H1 (cell line): Measurements from ENCODE around the gene CYP27B1. TPM values are rescaled to one million over a fixed set of nuclear protein-coding genes. Genes with fewer than 3 reads are reported as not detected.

Experiments used
- CTCF ChIA-PET: fragments of 300-600 bp; sonication (Branson Sonifier 250); formaldehyde crosslinking; loops from one replicate; lab custom pipeline; 2021; ENCODE audit not compliant: partially characterized antibody; lab: Charles Lee
- POLR2A ChIA-PET: fragments of 300-600 bp; sonication (Branson Sonifier 250); formaldehyde crosslinking; loops from one replicate; lab custom pipeline; 2021; ENCODE audit warnings: inconsistent platforms; ENCODE audit not compliant: partially characterized antibody; lab: Charles Lee
- DNase-seq, 2 experiments: peaks; one replicate each; pipeline versions ENCODE4 v3.0.0 to v3.0.0-alpha.2; 2010 to 2022; ENCODE audit warnings: low spot score in 2 of 2, low read depth in 1 of 2, mixed read lengths in 1 of 2
- FAIRE-seq: peaks from 2 replicates; lab custom pipeline; 2011; peaks lifted over from hg19 to GRCh38; lab: Jason Lieb, UNC
- H2AFZ ChIP-seq: 2 replicates; pipeline ENCODE4 v1.8.1; 2012; ENCODE audit warnings: low read length, inconsistent platforms
- H2AK5ac ChIP-seq: 2 replicates; pipeline ENCODE4 v1.6.1; 2013; ENCODE audit warnings: low read depth, low read length
- H2BK120ac ChIP-seq: replicated peaks from 2 replicates; pipeline ENCODE3; 2013; ENCODE audit warnings: low read depth, low read length, inconsistent platforms
- H2BK12ac ChIP-seq: 2 replicates; pipeline ENCODE4 v1.6.1; 2013; ENCODE audit warnings: low read depth, low read length
- H2BK15ac ChIP-seq: 2 replicates; pipeline ENCODE4 v1.6.1; 2013; ENCODE audit warnings: low read length
- H2BK20ac ChIP-seq: 2 replicates; pipeline ENCODE4 v1.6.1; 2013; ENCODE audit warnings: low read length
- H2BK5ac ChIP-seq: 2 replicates; pipeline ENCODE4 v1.6.1; 2013; ENCODE audit warnings: low read depth, low read length
- H3K14ac ChIP-seq: 2 replicates; pipeline ENCODE4 v1.6.1; 2013; ENCODE audit warnings: inconsistent platforms; ENCODE audit not compliant: insufficient read length
- H3K18ac ChIP-seq: 2 replicates; pipeline ENCODE4 v1.6.1; 2013; ENCODE audit warnings: low read length; ENCODE audit errors: extremely low read depth
- H3K23ac ChIP-seq: 2 replicates; pipeline ENCODE4 v1.6.1; 2013; ENCODE audit warnings: inconsistent platforms; ENCODE audit not compliant: insufficient read length
- H3K23me2 ChIP-seq: 2 replicates; pipeline ENCODE4 v1.6.1; 2013; ENCODE audit warnings: low read depth, low read length
- H3K27ac ChIP-seq: 2 replicates; pipeline ENCODE4 v1.6.1; 2011; ENCODE audit warnings: low read depth, low read length, inconsistent platforms
- H3K27me3 ChIP-seq, 4 experiments: replicated peaks in 1 of 4; 1 replicate in 1 of 4; 2 replicates in 3 of 4; pipeline versions ENCODE4 v1.6.1 to v1.8.1; 2011 to 2013; ENCODE audit warnings: low read length in 3 of 4, mild to moderate bottlenecking in 3 of 4, inconsistent platforms in 2 of 4, mixed read lengths in 2 of 4, moderate library complexity in 1 of 4; ENCODE audit not compliant: control insufficient read depth in 3 of 4, insufficient read depth in 3 of 4; ENCODE audit errors: extremely low read depth in 1 of 4
- H3K36me3 ChIP-seq, 4 experiments: 2 replicates each; pipeline versions ENCODE4 v1.6.1 to v1.8.1; 2011 to 2013; ENCODE audit warnings: mild to moderate bottlenecking in 4 of 4, low read length in 3 of 4, moderate library complexity in 2 of 4, control low read depth in 1 of 4, inconsistent platforms in 1 of 4; ENCODE audit not compliant: insufficient read depth in 4 of 4, control insufficient read depth in 2 of 4
- H3K4ac ChIP-seq: replicated peaks from 2 replicates; pipeline ENCODE3; 2013; ENCODE audit warnings: low read length, low read depth, mixed read lengths, inconsistent platforms; ENCODE audit not compliant: insufficient read length
- H3K4me1 ChIP-seq, 4 experiments: replicated peaks in 1 of 4; 1 replicate in 1 of 4; 2 replicates in 3 of 4; pipeline versions ENCODE4 v1.6.1 to v1.8.1; 2011 to 2013; ENCODE audit warnings: low read length in 3 of 4, inconsistent platforms in 2 of 4, mixed read lengths in 1 of 4; ENCODE audit not compliant: insufficient read depth in 4 of 4, control insufficient read depth in 3 of 4
- H3K4me2 ChIP-seq, 2 experiments: 2 replicates each; pipeline versions ENCODE4 v1.6.1 to v1.8.1; 2011 to 2013; ENCODE audit warnings: low read depth in 2 of 2, low read length in 2 of 2, control low read depth in 1 of 2, inconsistent platforms in 1 of 2, mild to moderate bottlenecking in 1 of 2; ENCODE audit not compliant: insufficient read depth in 1 of 2
- H3K4me3 ChIP-seq, 4 experiments: fragments of 200-600, 300-600 bp in 1 of 4; sonication (generic), shearing (Covaris generic), sonication (Bioruptor Twin) in 1 of 4; 2 replicates each; pipeline versions ENCODE4 v1.5.1 to v1.8.1; 2011 to 2016; ENCODE audit warnings: low read length in 4 of 4, low read depth in 3 of 4, control low read depth in 2 of 4, inconsistent platforms in 2 of 4, mild to moderate bottlenecking in 2 of 4, mixed read lengths in 1 of 4, moderate library complexity in 1 of 4; ENCODE audit not compliant: insufficient read depth in 2 of 4; ENCODE audit errors: extremely low read depth in 1 of 4
- H3K56ac ChIP-seq: replicated peaks from 2 replicates; pipeline ENCODE3; 2013; ENCODE audit warnings: low read depth, mild to moderate bottlenecking, mixed read lengths, low read length, inconsistent platforms; ENCODE audit not compliant: insufficient read length
- H3K79me1 ChIP-seq: 2 replicates; pipeline ENCODE4 v1.6.1; 2013; ENCODE audit warnings: low read depth, low read length, control low read depth
- H3K79me2 ChIP-seq, 2 experiments: 2 replicates each; pipeline versions ENCODE4 v1.6.1 to v1.8.1; 2012 to 2013; ENCODE audit warnings: low read length in 2 of 2, mild to moderate bottlenecking in 2 of 2, inconsistent platforms in 1 of 2; ENCODE audit not compliant: insufficient read depth in 2 of 2, control insufficient read depth in 1 of 2
- H3K9ac ChIP-seq, 4 experiments: replicated peaks in 1 of 4; 1 replicate in 1 of 4; 2 replicates in 3 of 4; pipeline versions ENCODE4 v1.6.1 to v1.8.1; 2011 to 2013; ENCODE audit warnings: low read depth in 3 of 4, low read length in 3 of 4, control low read depth in 2 of 4, mild to moderate bottlenecking in 2 of 4, moderate library complexity in 2 of 4, inconsistent platforms in 1 of 4; ENCODE audit errors: extremely low read depth in 1 of 4
- H3K9me3 ChIP-seq, 2 experiments: 2 replicates each; pipeline versions ENCODE4 v1.6.1 to v1.8.1; 2012 to 2013; ENCODE audit warnings: mild to moderate bottlenecking in 2 of 2, moderate library complexity in 2 of 2, control low read depth in 1 of 2, inconsistent platforms in 1 of 2, low read depth in 1 of 2, low read length in 1 of 2, mixed read lengths in 1 of 2; ENCODE audit not compliant: insufficient read depth in 2 of 2
- H4K20me1 ChIP-seq, 2 experiments: replicated peaks in 1 of 2; 2 replicates each; pipeline versions ENCODE3 to v1.8.1; 2011 to 2013; ENCODE audit warnings: inconsistent platforms in 2 of 2, low read length in 2 of 2, mild to moderate bottlenecking in 1 of 2; ENCODE audit not compliant: insufficient read depth in 2 of 2, control insufficient read depth in 1 of 2
- H4K5ac ChIP-seq: 2 replicates; pipeline ENCODE4 v1.6.1; 2013; ENCODE audit warnings: low read length, low read depth, mixed read lengths, inconsistent platforms; ENCODE audit not compliant: insufficient read length
- H4K8ac ChIP-seq: 2 replicates; pipeline ENCODE4 v1.8.0; 2013; ENCODE audit warnings: mild to moderate bottlenecking, moderate library complexity, low read length, inconsistent platforms; ENCODE audit not compliant: insufficient read depth; ENCODE audit errors: extremely low read depth
- H4K91ac ChIP-seq: replicated peaks from 2 replicates; pipeline ENCODE3; 2013; ENCODE audit warnings: low read length, mixed read lengths, inconsistent platforms; ENCODE audit not compliant: insufficient read length
- CHD2 ChIP-seq: IDR thresholded peaks from 2 replicates; pipeline ENCODE4 v1.6.1; 2012; ENCODE audit warnings: low read length, improper control_type of control experiment
- WGBS, 2 experiments: shearing (Covaris generic) in 1 of 2; methylation state at CpG; one replicate each; pipeline versions ENCODE4 v1.1.6 to v1.1.7; 2013 to 2015; ENCODE audit warnings: low lambda C conversion rate in 2 of 2, mixed read lengths in 2 of 2, inconsistent platforms in 1 of 2, low coverage in 1 of 2, missing lambda C conversion rate in 1 of 2; ENCODE audit not compliant: insufficient replicate concordance in 2 of 2, insufficient coverage in 1 of 2, insufficient read length in 1 of 2; ENCODE audit errors: extremely low coverage in 1 of 2, missing lambda C conversion rate in 1 of 2; 5-methylcytosine and 5-hydroxymethylcytosine counted together
- polyA plus RNA-seq, 7 experiments: library from polyadenylated mRNA; depleted of rRNA in 3 of 7; stranded (reverse) in 5 of 7; unstranded in 2 of 7; fragments of >200 nt in 5 of 7; fragments of 200-250 nt in 2 of 7; gene quantifications; 1 replicate in 5 of 7; 2 replicates in 1 of 7; 4 replicates in 1 of 7; pipeline versions ENCODE4 v1.2.1 to v1.2.3, GENCODE V29; 2011 to 2013; ENCODE audit warnings: missing spikeins in 2 of 7, mixed read lengths in 2 of 7
- total RNA-seq: library from RNA; stranded (reverse); fragmentation: NEBNext Ultra II Directional; extraction: Animal tissue kit (Norgen Biotek cat#: 25700); gene quantifications from 2 replicates; pipeline ENCODE4 v1.2.1, GENCODE V29; 2021

Gene CYP27B1
- total and polyA plus RNA-seq, 2 of the 8 experiments (the other 6 are each of a cell fraction or from before 2014, with no cell fraction given) = 2.9 to 3.3 TPM

GRCh38 chr12:57809425-57809824 lies 42.5 kb upstream of the CYP27B1 start:
- TF ChIP-seq CHD2 = no peak
- Histone ChIP-seq H4K91ac (no peak overlapping the region), H2BK5ac (no peak overlapping the region), H3K4me1 (no peaks in the 10 kb centered on the region), H2AK5ac (no peak overlapping the region), H2AFZ (no peak overlapping the region), H3K23ac (no peak overlapping the region), H3K4me2 (no peak overlapping the region), H2BK15ac (no peak overlapping the region), H3K23me2 (no peaks in the 10 kb centered on the region), H3K27me3 (no peaks in the 10 kb centered on the region), H3K9ac (no peak overlapping the region), H2BK12ac (no peak overlapping the region), H3K27ac (no peak overlapping the region), H3K18ac (no peak overlapping the region), H4K5ac (no peak overlapping the region), H3K56ac (no peak overlapping the region), H4K8ac (no peak overlapping the region), H3K4ac (no peak overlapping the region), H2BK120ac (no peak overlapping the region), H3K79me2 (no peaks in the 10 kb centered on the region), H3K4me3 (no peak overlapping the region), H3K9me3 (no peaks in the 10 kb centered on the region), H2BK20ac (no peak overlapping the region), H4K20me1 (no peaks in the 10 kb centered on the region), H3K36me3 (peaks cover 0 to 3% (median 0%) of the 10 kb centered on the region in 4 experiments; a peak in 3 of 8 replicates), H3K79me1 (no peaks in the 10 kb centered on the region), H3K14ac (no peak overlapping the region)
- ChIA-PET CTCF (interaction anchor here (0.9 to 2.9 kb wide), 5 partner anchors 16 to 97 kb away, joined by 3 to 9 read pairs (median 4); no protein-coding TSS in a partner anchor), POLR2A (interaction anchor here (1.4 to 2.8 kb wide), 4 partner anchors 9 to 45 kb away, joined by 3 to 10 read pairs (median 4); partner anchors contain the start of gene AVIL)
- WGBS, 2 experiments = 79% methylated on average over 3 of the region's 3 CpGs; no CpG with 5 or more reads in 1 of the 2 experiments
- FAIRE-seq = no peak
- DNase-seq = no peak
